HCT116 (cell line): ENCODE measurements around the gene FRMD4B.

ENCODE experiments used
- CTCF ChIP-seq, 3 experiments: fragments of 200-600 bp in 1 of 3; sonication (generic) in 1 of 3; IDR thresholded peaks in 2 of 3; conservative IDR thresholded peaks in 1 of 3; 2 replicates each; pipeline ENCODE4 v1.5.1; 2012 to 2017; ENCODE audit warnings: low read depth in 2 of 3, low read length in 2 of 3, antibody characterized with exemption in 1 of 3, borderline replicate concordance in 1 of 3, control low read depth in 1 of 3, mild to moderate bottlenecking in 1 of 3, mixed read lengths in 1 of 3, mixed run types in 1 of 3, moderate library complexity in 1 of 3; ENCODE audit not compliant: insufficient read depth in 1 of 3
- ZFX ChIP-seq: fragments of 450-650 bp; IDR thresholded peaks from 2 replicates; pipeline ENCODE4 v1.6.1; 2017

GRCh38 chr3:69166446-69166845 is 219.4 kb downstream of the FRMD4B start:
- no peak for TF ChIP-seq ZFX
- no peak for TF ChIP-seq CTCF (IDR thresholded peaks at IDR 0.05 in 2 of 3, conservative IDR thresholded peaks at IDR 0.05 in 1 of 3; ENCODE audit: borderline replicate concordance in 1 of 3, insufficient read depth in 1 of 3, low read depth in 2 of 3, low read length in 2 of 3)
